Lung (tissue), 13 donors: ENCODE measurements around the gene DENND4B. TPM values are rescaled to one million over a fixed set of nuclear protein-coding genes. Genes with fewer than 3 reads are reported as not detected.

ENCODE experiments used
- ATAC-seq: fragments of 200-7000 bp; cut with Tn5 transposase; one replicate; pipeline ENCODE4 v1.9.1; 2020; ENCODE audit warnings: moderate number of reproducible peaks; ENCODE audit not compliant: insufficient read depth, low FRiP score
- DNase-seq, 3 donors: peaks; one replicate each; pipeline ENCODE4 v3.0.0-alpha.2; 2013 to 2017
- H3K27ac ChIP-seq, 2 donors: one replicate each; pipeline ENCODE4 v1.5.1; 2013; ENCODE audit warnings: mild to moderate bottlenecking in 2 of 2, moderate library complexity in 2 of 2, control low read depth in 1 of 2, inconsistent platforms in 1 of 2, low read depth in 1 of 2, low read length in 1 of 2
- H3K27me3 ChIP-seq, 3 donors: one replicate each; pipeline ENCODE4 v1.5.1; 2013; ENCODE audit warnings: low read length in 2 of 3; ENCODE audit not compliant: control insufficient read depth in 3 of 3, insufficient read depth in 3 of 3
- H3K36me3 ChIP-seq, 4 donors: one replicate each; pipeline ENCODE4 v1.5.1; 2013; ENCODE audit warnings: low read length in 4 of 4, mild to moderate bottlenecking in 1 of 4, moderate library complexity in 1 of 4; ENCODE audit not compliant: control insufficient read depth in 4 of 4, insufficient read depth in 4 of 4
- H3K4me1 ChIP-seq, 5 donors: one replicate each; pipeline ENCODE4 v1.5.1; 2013; ENCODE audit warnings: low read length in 5 of 5, mild to moderate bottlenecking in 2 of 5, moderate library complexity in 1 of 5; ENCODE audit not compliant: control insufficient read depth in 5 of 5, insufficient read depth in 5 of 5
- H3K4me3 ChIP-seq: one replicate; pipeline ENCODE4 v1.5.1; 2013; ENCODE audit warnings: mild to moderate bottlenecking, control low read depth, moderate library complexity
- H3K9ac ChIP-seq, 2 donors: one replicate each; pipeline ENCODE4 v1.5.1; 2013; ENCODE audit warnings: low read length in 2 of 2, control low read depth in 1 of 2; ENCODE audit not compliant: insufficient read depth in 1 of 2
- H3K9me3 ChIP-seq, 4 donors: one replicate each; pipeline ENCODE4 v1.5.1; 2013; ENCODE audit warnings: low read length in 3 of 4, mild to moderate bottlenecking in 1 of 4, moderate library complexity in 1 of 4; ENCODE audit not compliant: control insufficient read depth in 4 of 4, insufficient read depth in 3 of 4
- WGBS, 2 donors: extraction: QIAGEN DNeasy Blood & Tissue Kit; methylation state at CpG; one replicate each; pipeline ENCODE4 v1.1.7; 2013; 5-methylcytosine and 5-hydroxymethylcytosine counted together
- polyA plus RNA-seq, 2 donors: library from polyadenylated mRNA; stranded (reverse); fragments of 200-250 nt; gene quantifications; one replicate each; pipeline ENCODE4 v1.2.1, GENCODE V29; 2013
- small RNA-seq: library from RNA; depleted of rRNA; stranded (forward); fragments of <200 nt; gene quantifications from one replicate; pipeline ENCODE3, GENCODE V24; 2014; ENCODE audit warnings: low replicate concordance
- total RNA-seq, 2 donors: library from RNA; depleted of rRNA in 1 of 2; stranded (reverse); fragments of >200 nt in 1 of 2; gene quantifications; one replicate each; pipeline ENCODE4 v1.2.1, GENCODE V29; 2014 to 2021
- TF ChIP-seq, protein P1 (sequence below): IDR thresholded peaks from 2 replicates; pipeline ENCODE4 v1.5.1; 2012; ENCODE audit warnings: mild to moderate bottlenecking; ENCODE audit errors: control extremely low read depth, extremely low read depth
- donor health status: control.
- donor health status: control.
- donor health status: Bipolar disorder and iron deficiency.
- donor health status: healthy.
- donor health status: DM: yes; HTN: yes; CAD: no.

DENND4B gene
- total and polyA plus RNA-seq, 4 donors, result 40.5 to 84.7 (median 59.4) TPM

DNA sequence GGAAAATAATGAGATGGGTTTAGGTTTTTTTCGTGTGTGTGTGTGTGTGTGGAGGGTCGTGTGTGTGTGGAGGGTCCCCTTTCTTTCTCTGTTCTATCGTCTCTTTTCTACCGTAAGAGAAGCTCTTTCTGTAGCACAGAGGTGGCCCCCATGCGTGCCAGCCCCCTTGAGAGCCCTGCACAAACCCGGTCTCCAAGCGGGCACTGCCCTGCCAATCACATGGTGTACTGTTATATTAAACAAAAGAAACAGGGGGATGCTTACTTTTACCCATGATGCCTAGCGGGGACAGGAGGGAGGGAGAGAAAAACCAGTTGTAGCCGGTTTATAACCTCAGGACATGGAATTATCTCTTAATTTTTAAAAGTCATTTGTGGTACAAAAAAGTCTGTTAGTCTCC lies 64.8 kb downstream of the DENND4B start:
- TF ChIP-seq, protein P1, sequence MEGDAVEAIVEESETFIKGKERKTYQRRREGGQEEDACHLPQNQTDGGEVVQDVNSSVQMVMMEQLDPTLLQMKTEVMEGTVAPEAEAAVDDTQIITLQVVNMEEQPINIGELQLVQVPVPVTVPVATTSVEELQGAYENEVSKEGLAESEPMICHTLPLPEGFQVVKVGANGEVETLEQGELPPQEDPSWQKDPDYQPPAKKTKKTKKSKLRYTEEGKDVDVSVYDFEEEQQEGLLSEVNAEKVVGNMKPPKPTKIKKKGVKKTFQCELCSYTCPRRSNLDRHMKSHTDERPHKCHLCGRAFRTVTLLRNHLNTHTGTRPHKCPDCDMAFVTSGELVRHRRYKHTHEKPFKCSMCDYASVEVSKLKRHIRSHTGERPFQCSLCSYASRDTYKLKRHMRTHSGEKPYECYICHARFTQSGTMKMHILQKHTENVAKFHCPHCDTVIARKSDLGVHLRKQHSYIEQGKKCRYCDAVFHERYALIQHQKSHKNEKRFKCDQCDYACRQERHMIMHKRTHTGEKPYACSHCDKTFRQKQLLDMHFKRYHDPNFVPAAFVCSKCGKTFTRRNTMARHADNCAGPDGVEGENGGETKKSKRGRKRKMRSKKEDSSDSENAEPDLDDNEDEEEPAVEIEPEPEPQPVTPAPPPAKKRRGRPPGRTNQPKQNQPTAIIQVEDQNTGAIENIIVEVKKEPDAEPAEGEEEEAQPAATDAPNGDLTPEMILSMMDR, result no peak
- H3K4me1 ChIP-seq, result peaks cover 2 to 25% (median 17%) of the 10 kb centered on the region in 5 donors
- H3K27ac ChIP-seq, result no peak overlapping the region
- H3K4me3 ChIP-seq, result no peak overlapping the region
- WGBS, 2 donors, result 34 to 51% methylated on average over 9 of the region's 9 CpGs
- H3K36me3 ChIP-seq, result peaks cover 0 to 3% (median 0%) of the 10 kb centered on the region in 4 donors
- DNase-seq, result peak; percentile 78 to 94 (median 93)
- no peaks in the 10 kb centered on the region for H3K9me3 ChIP-seq
- no peaks in the 10 kb centered on the region for H3K27me3 ChIP-seq
- no peak for ATAC-seq
- peak overlapping the region; percentile 73 to 96 for H3K9ac ChIP-seq

DNA sequence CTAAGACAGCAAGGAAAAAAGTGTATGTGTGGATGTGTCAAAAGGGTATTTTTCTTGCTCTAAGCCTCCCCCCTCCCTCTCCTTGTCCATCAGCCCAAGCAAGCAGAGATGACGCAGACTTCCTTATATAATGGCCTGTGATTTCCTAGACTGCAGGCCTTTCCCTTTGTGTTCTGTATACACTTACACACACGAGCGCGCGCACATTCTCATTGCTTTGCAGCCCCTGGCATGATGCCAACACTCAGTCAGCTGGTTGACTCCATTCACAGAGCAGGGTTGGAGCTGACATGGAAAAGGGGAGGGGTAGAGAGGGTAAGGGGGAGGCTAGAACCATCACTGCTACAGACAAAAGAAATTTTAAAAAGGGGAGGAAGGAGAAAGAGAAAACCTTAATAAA lies 65.6 kb downstream of the DENND4B start:
- H3K9ac ChIP-seq, result peak overlapping the region; percentile 73 to 96
- no peaks in the 10 kb centered on the region for H3K27me3 ChIP-seq
- ATAC-seq (peak; percentile 85), DNase-seq (peak; percentile 99 to 100 (median 100))
- H3K27ac ChIP-seq, result peak overlapping the region in 1 of 2 donors; percentile 10
- no peak overlapping the region for H3K4me3 ChIP-seq
- no peaks in the 10 kb centered on the region for H3K9me3 ChIP-seq
- H3K36me3 ChIP-seq, result peaks cover 0 to 4% (median 0%) of the 10 kb centered on the region in 4 donors
- TF ChIP-seq, protein P1, result no peak
- WGBS, 2 donors, result 3 to 5% methylated on average over 5 of the region's 5 CpGs
- H3K4me1 ChIP-seq, result peaks cover 2 to 25% (median 17%) of the 10 kb centered on the region in 5 donors

DNA sequence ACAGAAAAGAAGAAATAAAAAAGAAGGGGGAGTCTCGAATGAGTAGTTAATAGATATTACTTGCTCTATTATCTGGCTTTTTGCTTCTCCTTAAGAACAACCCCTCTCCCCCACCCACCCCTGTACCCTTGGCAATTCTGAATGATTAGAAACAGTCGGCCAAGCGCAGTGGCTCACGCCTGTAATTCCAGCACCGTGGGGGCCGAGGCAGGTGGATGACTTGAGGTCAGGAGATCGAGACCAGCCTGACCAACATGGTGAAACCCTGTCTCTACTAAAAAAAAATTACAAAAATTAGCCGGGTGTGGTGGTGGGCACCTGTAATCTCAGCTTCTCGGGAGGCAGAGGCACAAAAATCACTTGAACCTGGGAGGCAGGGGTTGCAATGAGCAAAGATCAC lies 66.5 kb downstream of the DENND4B start:
- Histone ChIP-seq H3K4me3 (no peak overlapping the region), H3K9me3 (no peaks in the 10 kb centered on the region), H3K27ac (no peak overlapping the region), H3K9ac (peak overlapping the region in 1 of 2 donors; percentile 96), H3K36me3 (peaks cover 0 to 3% (median 0%) of the 10 kb centered on the region in 4 donors), H3K27me3 (no peaks in the 10 kb centered on the region), H3K4me1 (peaks cover 2 to 25% (median 17%) of the 10 kb centered on the region in 5 donors)
- 95% methylated on average over 9 of the region's 9 CpGs for WGBS, 2 donors
- DNase-seq (no peak), ATAC-seq (no peak)
- TF ChIP-seq, protein P1, result no peak

Small RNAs within 50 kb of the gene (small RNA-seq; reads per million reads assigned to genes)
- gene AL831737.1, result not detected
- gene MIR6737, result 0.06 reads per million

Other genes starting within 250 kb of the DENND4B start
- gene INTS3, start 218.7 kb downstream of the DENND4B start, total RNA-seq, result 10 to 100 TPM; 63.5 to 70.4 TPM
- gene INTS3, start 218.7 kb downstream of the DENND4B start, polyA plus RNA-seq, result 10 to 100 TPM; 31.3 to 38.6 TPM
- 100 to 1,000 TPM in 1 of 2 donors, 10 to 100 TPM in 1; 15.8 to 162 TPM for gene SLC27A3, start 171.3 kb downstream of the DENND4B start, total RNA-seq
- gene SLC27A3, start 171.3 kb downstream of the DENND4B start, polyA plus RNA-seq, result 100 to 1,000 TPM in 1 of 2 donors, 10 to 100 TPM in 1; 53.9 to 223 TPM
- 10 to 100 TPM; 20.8 to 41.7 TPM for gene GATAD2B, start 23.7 kb downstream of the DENND4B start, total RNA-seq
- gene GATAD2B, start 23.7 kb downstream of the DENND4B start, polyA plus RNA-seq, result 1 to 10 TPM; 4.6 to 6.0 TPM
- gene CRTC2, start 11.9 kb upstream of the DENND4B start, total RNA-seq, result 10 to 100 TPM; 17.7 to 48.7 TPM
- gene CRTC2, start 11.9 kb upstream of the DENND4B start, polyA plus RNA-seq, result 10 to 100 TPM; 41.9 to 43.2 TPM
- 100 to 1,000 TPM in 1 of 2 donors, 10 to 100 TPM in 1; 73.4 to 141 TPM for gene SLC39A1, start 16.8 kb upstream of the DENND4B start, total RNA-seq
- 100 to 1,000 TPM; 103 to 247 TPM for gene SLC39A1, start 16.8 kb upstream of the DENND4B start, polyA plus RNA-seq
- gene CREB3L4, start 21.2 kb upstream of the DENND4B start, total RNA-seq, result 10 to 100 TPM; 13.6 to 21.8 TPM
- gene CREB3L4, start 21.2 kb upstream of the DENND4B start, polyA plus RNA-seq, result 10 to 100 TPM in 1 of 2 donors, 1 to 10 TPM in 1; 9.5 to 13.7 TPM
- gene JTB, start 31.0 kb upstream of the DENND4B start, total RNA-seq, result 100 to 1,000 TPM; 105 to 146 TPM
- gene JTB, start 31.0 kb upstream of the DENND4B start, polyA plus RNA-seq, result 100 to 1,000 TPM; 206 to 230 TPM
- 100 to 1,000 TPM in 1 of 2 donors, 10 to 100 TPM in 1; 54.6 to 105 TPM for gene RAB13, start 39.6 kb upstream of the DENND4B start, total RNA-seq
- 100 to 1,000 TPM; 171 to 229 TPM for gene RAB13, start 39.6 kb upstream of the DENND4B start, polyA plus RNA-seq
- 1,000 to 10,000 TPM; 1,333 to 1,488 TPM for gene RPS27, start 44.0 kb upstream of the DENND4B start, total RNA-seq
- gene RPS27, start 44.0 kb upstream of the DENND4B start, polyA plus RNA-seq, result 1,000 to 10,000 TPM; 5,278 to 9,554 TPM
- gene NUP210L, start 208.4 kb upstream of the DENND4B start, total RNA-seq, result under 1 TPM; 0.09 to 0.26 TPM
- gene NUP210L, start 208.4 kb upstream of the DENND4B start, polyA plus RNA-seq, result under 1 TPM; 0.03 to 0.08 TPM
- gene TPM3, start 245.4 kb upstream of the DENND4B start, total RNA-seq, result 100 to 1,000 TPM; 164 to 433 TPM
- 100 to 1,000 TPM; 178 to 482 TPM for gene TPM3, start 245.4 kb upstream of the DENND4B start, polyA plus RNA-seq